Activated T-helper 9 cell treated with anti-CD3 and anti-CD28 coated beads, Interleukin-2, amount 50 U/mL, for 16 hours (primary cell): ENCODE data around the gene HACE1.
"Not testable (repeated sequence)": the region's sequence is repeated elsewhere in the genome, so short reads cannot be mapped to it uniquely, and the experiment has no call there.

ENCODE experiments used
- DNase-seq: peaks from one replicate; pipeline ENCODE4 v3.0.0-alpha.2; 2020; ENCODE audit warnings: low read depth

HACE1 gene

GRCh38 chr6:104737567-104737966 lies 122.2 kb downstream of the HACE1 start:
- not testable (repeated sequence) for DNase-seq

- DNase-seq, result no peak
Observed at GRCh38 chr6:104736545-104736944, 123.2 kb downstream of the HACE1 start.

DNA sequence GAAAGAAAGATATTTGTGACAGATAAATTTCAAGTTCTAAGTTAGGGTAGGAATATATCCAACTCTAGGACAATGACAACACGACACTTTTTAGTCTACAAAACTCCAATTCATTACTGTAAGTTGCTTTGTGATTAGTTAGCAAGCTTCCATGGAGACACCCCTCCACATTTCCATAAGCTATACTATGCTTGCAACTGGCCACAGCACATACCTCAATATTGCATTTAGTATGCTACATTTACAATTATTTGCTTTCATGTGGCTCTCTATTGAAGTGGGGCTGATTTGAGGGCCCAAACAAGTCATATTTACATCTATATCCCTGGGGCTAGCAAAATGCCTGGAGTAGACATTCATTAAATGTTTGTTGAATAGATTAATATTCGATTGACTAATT lies 129.3 kb downstream of the HACE1 start:
- DNase-seq, result no peak

DNA sequence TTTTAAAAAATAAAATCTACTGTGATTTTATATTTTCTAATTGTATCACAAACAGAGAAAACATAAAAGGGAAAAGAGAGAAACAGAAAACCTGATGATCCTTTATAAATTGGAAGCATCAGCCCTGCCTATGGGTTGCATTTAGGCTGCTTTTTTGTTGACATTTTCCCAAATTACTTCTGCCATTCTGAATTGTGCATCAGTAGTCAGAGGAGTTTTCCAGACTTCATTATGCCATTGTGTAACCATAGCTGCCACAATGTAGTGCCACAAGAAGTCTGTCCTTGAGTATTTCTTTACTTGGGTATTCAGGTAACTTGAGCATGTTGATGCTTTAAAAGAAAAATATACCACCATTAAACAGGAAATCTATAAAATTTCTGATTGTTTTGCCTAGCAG lies 130.3 kb downstream of the HACE1 start:
- no peak for DNase-seq

- DNase-seq, result no peak
Observed at GRCh38 chr6:104728448-104728847, 131.3 kb downstream of the HACE1 start.

GRCh38 chr6:104718672-104719071 lies 141.0 kb downstream of the HACE1 start:
- no peak for DNase-seq

DNA sequence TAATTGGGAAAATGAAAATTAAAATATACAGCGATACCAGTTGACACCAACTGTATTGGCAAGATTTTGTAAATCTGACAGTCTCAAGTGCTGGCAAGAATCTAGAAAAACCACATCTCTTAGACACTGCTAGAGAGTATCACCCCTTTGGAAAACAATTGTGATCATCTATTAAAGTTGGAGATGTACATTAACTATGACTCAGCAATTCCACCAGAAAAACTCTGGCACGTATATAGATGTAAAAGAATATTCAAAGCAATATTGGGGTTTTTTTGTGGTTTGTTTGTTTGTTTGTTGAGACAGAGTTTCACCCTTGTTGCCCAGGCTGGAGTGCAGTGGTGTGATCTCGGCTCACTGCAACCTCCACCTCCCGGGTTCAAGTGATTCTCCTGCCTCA lies 142.9 kb downstream of the HACE1 start:
- DNase-seq, result no peak

DNA sequence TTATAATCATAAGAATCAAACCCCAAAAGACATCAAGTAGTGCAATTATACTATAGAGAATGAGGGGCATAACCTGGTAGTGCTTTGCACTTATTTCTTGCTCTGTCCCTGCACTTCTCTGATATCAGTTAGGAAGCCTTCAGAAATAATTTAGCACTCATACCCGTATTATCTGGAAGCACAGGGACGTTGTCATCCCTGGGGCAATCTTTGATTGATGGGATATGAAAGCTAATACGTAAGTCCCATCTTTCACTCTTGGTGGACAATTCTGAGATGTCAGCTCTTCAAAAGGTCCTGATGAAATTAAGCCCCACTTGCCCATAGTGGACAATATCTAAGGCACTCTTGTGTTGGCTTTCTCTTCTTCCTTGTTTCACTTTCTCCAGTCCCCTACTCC lies 144.9 kb downstream of the HACE1 start:
- no peak for DNase-seq

GRCh38 chr6:104713982-104714381 lies 145.7 kb downstream of the HACE1 start:
- DNase-seq, result no peak

GRCh38 chr6:104711371-104711770 lies 148.3 kb downstream of the HACE1 start:
- DNase-seq, result no peak

DNA sequence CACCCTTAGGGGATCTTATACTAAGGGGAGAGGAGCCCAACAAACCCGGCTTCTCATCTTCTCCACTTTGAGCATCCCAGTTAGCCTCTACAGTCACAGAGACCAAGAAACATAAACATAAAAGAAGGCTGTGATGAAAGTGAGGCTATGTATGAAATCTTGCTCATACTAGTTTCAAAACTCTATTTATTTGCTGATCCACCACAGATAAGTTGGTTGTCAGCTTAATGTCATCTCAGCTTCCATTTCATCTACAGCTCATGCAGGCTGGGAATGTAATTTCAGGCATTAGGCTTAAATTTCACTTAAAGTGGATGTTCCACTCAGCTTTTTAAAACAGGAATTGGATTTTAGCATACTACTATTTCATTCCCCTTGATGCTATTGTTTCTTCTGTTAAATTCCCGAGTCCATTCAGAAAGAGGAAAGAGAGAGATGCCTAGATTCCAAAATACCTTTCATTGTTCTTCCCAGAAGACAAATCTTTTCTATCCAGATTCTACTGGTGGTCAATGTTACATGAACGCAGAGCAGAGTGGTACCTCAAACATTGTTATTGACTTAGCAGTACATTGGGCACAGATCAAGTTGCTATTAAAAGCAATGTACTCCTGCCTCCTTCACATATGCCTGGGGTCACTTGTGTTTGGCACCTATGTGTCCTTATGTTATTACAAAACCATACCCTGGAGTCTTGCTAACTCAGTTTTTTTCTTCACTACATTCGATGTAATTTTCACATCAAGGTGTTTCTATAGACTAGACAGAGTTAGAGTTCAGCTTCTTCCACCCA lies 149.0 kb downstream of the HACE1 start:
- no peak for DNase-seq

GRCh38 chr6:104705916-104706442 lies 153.7 kb downstream of the HACE1 start:
- DNase-seq, result no peak

DNA sequence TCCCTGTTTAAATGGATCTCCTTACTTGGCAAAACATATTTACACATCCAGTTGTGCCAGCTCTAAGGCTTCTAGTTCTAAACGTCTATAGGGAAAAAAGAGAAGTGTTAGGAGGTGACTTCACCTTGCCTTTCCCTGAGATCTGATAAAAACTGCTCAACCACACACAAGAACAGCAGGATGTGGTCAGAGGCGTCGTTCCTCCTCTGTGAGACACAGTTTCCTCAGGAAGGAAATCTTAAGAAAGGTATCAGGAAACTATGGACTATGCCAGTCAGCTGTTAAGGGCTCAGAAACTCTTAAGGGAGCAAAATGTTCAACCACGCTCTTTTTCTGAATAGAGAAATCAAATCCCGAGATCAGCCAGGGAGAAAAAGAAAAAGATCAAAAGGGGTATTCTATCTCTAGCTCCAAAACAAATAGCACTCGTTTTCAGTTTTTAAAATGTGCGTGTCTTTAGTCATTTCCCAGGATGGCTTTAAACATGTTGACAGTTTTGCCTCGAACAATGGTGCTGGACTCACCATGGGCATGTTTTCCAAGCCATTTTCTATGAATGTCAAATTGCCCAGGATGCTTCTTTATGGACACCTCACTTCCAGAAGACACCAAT lies 154.5 kb downstream of the HACE1 start:
- no peak for DNase-seq

DNA sequence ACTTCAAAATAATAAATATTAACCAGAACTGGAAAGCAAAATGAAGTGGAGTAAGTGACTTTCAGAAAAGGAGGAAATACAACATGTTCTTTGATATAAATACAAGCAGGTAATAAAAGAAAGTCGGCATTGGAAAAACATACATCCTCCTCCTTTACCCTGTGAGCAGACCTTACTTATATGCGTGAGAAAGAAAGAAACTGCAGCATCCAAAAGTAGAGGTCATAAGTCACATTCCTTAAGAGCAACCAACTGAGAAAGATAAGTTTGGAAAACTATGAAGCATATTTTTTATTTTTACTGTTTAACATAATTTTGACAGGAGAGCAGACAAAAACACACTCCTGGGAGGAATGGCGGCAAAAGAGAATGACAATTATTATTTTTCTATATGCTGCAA lies 155.5 kb downstream of the HACE1 start:
- no peak for DNase-seq

- no peak for DNase-seq
Observed at GRCh38 chr6:104702126-104702841, 157.4 kb downstream of the HACE1 start.

DNA sequence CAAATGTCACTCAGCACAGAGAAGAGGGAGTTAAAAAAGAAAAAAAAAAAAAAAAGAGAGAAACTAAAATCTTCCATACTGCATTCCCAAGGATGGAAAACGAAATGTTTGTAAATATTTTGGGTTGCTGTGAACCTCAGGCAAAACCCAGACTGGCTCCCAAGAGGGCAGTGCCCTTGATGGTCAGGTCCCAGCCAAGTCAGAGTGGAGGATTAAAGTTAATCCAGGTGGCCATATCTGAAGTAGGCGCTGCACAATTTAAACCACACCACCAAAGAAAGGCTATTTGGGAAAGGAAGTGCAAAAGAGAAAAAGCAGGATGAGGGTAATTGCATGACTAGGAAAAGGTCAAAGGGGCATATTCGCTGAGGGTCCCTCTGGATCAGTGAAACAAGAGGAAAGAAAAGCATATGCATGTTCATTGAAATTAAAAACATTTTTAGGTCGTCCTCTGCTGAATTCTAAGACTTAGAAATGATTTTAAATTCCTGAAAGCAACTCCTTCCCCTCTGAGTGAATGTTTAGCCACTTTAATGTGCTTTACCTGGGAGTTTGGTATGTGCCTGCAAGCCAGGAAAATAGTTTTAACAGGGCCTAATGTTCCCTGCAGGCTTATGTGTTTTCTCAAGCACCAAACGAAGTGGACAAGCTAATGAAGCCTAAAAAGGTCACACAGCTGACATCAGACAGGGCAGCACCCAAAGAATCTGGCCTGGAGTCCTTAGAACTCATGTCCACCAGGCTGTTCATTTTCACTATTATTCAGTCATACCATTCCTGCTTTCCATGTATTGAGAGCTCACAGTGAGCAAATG lies 159.1 kb downstream of the HACE1 start:
- DNase-seq, result no peak

- DNase-seq, result no peak
Observed at GRCh38 chr6:104699593-104700329, 160.0 kb downstream of the HACE1 start.

DNA sequence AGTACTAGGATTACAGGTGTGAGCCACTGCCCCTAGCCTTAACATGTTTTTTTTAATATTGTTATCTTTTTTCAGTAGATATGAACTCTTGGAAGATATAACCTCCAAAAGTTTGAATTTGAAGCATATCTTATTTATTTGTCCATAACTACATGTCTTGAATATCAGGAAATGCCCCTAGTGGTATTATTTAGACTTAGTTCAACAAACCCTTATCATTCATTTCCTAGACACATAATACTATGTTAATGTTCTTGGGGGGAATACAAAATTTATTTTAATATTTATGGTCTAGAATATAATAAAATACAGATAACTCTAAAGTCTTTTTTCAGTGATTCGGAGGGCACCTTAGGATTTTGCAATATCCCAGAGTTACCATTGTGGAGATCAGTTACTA lies 160.7 kb downstream of the HACE1 start:
- DNase-seq, result no peak

DNA sequence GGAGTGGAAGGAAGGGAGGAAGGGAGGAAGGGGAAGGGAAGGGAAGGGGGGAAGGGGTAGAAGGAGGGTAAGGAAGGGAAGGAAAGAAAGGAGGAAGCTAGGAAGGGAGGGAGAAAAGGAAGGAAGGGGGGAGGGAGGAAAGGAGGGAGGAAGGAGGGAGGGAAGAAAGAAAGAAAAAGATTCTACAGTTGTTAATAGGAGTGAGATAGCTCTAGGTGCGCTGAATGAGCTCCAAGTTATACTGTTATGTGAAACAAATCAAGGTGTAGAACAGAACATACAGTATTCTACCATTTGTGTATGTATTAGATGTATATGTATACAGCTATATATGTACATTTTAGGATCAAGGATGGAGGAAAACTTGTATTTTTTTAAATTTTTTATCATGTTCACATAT lies 167.7 kb downstream of the HACE1 start:
- DNase-seq, result no peak

DNA sequence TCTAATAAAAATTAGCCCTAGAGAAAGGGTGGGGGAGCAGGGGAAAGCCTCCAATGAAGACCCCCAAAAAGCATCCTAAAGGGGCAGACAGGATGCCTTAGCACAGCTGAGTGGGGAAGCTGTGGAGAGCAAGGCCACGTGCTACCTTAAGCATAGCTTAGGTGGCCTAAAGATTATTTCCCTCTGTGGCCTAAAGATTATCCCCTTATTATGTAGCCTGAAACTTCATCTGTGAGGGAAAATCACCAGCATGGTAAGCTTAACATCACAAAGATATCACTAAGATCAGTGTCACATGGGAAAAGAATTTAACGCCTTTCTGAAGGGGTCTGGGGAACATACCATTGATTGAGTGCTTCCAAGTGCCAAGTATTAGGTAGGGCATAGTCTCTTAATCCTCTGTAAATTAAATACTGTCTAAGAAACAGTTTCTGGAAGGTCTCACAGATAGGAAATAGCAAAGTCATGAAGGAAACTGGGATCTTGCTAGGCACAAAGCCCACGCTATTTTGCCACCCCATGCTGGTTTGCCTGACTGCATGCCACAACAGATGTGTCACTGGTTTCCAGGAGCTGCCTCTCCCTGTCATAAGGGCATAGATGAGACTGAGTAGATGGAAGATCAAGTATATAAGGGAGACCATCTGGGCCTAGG lies 170.0 kb downstream of the HACE1 start:
- no peak for DNase-seq
